Smooth muscle cell (in vitro differentiated cells): ENCODE measurements around the gene PLA2R1. TPM values are rescaled to one million over a fixed set of nuclear protein-coding genes. Genes with fewer than 3 reads are reported as not detected.

Experiments used
- DNase-seq: peaks from one replicate; lab custom pipeline; 2025; ENCODE audit not compliant: unreplicated experiment; lab: John Stamatoyannopoulos, UW
- H2AFZ ChIP-seq: fragments of 200-600 bp; sonication (generic); 2 replicates; pipeline ENCODE4 v1.6.0; 2016; ENCODE audit warnings: antibody characterized with exemption, low read depth, mild to moderate bottlenecking
- H3F3A ChIP-seq: fragments of 200-600 bp; sonication (generic); 2 replicates; pipeline ENCODE4 v1.6.0; 2017; ENCODE audit warnings: antibody characterized with exemption, low read depth
- H3K27ac ChIP-seq: fragments of 200-600 bp; sonication (generic); 2 replicates; pipeline ENCODE4 v1.5.1; 2016; ENCODE audit warnings: low read depth, mild to moderate bottlenecking
- H3K27me3 ChIP-seq: fragments of 200-600 bp; sonication (generic); 2 replicates; pipeline ENCODE4 v1.6.1; 2016; ENCODE audit warnings: low read depth, mild to moderate bottlenecking
- H3K36me3 ChIP-seq: fragments of 200-600 bp; sonication (generic); 2 replicates; pipeline ENCODE4 v1.5.1; 2016; ENCODE audit warnings: low read depth
- H3K4me1 ChIP-seq: fragments of 200-600 bp; sonication (generic); 2 replicates; pipeline ENCODE4 v1.5.1; 2016; ENCODE audit warnings: low read depth
- H3K4me2 ChIP-seq: fragments of 200-600 bp; sonication (generic); 2 replicates; pipeline ENCODE4 v1.6.0; 2016; ENCODE audit warnings: mild to moderate bottlenecking
- H3K4me3 ChIP-seq: fragments of 200-600 bp; sonication (generic); 2 replicates; pipeline ENCODE4 v1.5.1; 2016; ENCODE audit warnings: mild to moderate bottlenecking
- H3K79me2 ChIP-seq: fragments of 200-600 bp; sonication (generic); 2 replicates; pipeline ENCODE4 v1.6.0; 2016; ENCODE audit warnings: low read depth, mild to moderate bottlenecking
- H3K9ac ChIP-seq: fragments of 200-600 bp; sonication (generic); 2 replicates; pipeline ENCODE4 v1.6.0; 2016; ENCODE audit warnings: low read depth
- H3K9me3 ChIP-seq: fragments of 200-600 bp; sonication (generic); replicated peaks from 2 replicates; pipeline ENCODE4 v1.5.1; 2016; ENCODE audit warnings: low read depth
- H4K20me1 ChIP-seq: fragments of 200-600 bp; sonication (generic); 2 replicates; pipeline ENCODE4 v1.6.0; 2016; ENCODE audit warnings: low read depth
- WGBS: methylation state at CpG from one replicate; pipeline ENCODE4 v1.1.7; 2016; ENCODE audit warnings: low lambda C conversion rate; 5-methylcytosine and 5-hydroxymethylcytosine counted together
- polyA plus RNA-seq: library from polyadenylated mRNA; unstranded; fragments of >200 nt; fragmentation: Nextera tagmentation; extraction: Ambion mirVana; gene quantifications from 2 replicates; pipeline ENCODE4 v1.2.1, GENCODE V29; 2016
- total RNA-seq: library from RNA; depleted of rRNA; stranded (reverse); fragments of >200 nt; gene quantifications from 2 replicates; pipeline ENCODE4 v1.2.3, GENCODE V29; 2014
- TF ChIP-seq, protein P1 (sequence below): fragments of 200-600 bp; sonication (generic); IDR thresholded peaks from 2 replicates; pipeline ENCODE4 v1.5.1; 2017; ENCODE audit warnings: borderline replicate concordance, mild to moderate bottlenecking, antibody characterized with exemption; ENCODE audit not compliant: insufficient read depth, poor library complexity, severe bottlenecking

PLA2R1 gene
- total and polyA plus RNA-seq, 2 experiments from 2014 or later = 4.8 to 7.3 TPM

DNA sequence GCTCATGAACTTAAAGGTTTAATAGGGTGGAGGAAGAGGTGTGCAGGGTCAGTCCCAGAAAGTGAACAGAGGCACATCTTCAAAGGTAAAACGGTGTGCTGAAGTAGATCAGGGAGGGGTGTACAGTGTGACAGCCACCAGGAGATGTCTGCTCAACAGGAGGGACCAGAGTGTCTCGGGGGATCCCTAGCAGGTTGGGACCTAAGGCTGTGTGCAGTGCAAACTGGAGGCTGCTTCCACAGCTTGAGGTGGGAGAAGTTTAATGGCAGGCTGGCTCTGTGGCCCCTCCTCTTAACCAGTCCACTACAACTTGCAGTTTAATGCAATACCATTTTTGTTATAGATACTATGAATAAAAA is 33.2 kb downstream of the PLA2R1 start:
- H3K4me3 ChIP-seq = no peak overlapping the region
- 63% methylated on average over 2 of the region's 2 CpGs for WGBS
- no peaks in the 10 kb centered on the region for H3K9me3 ChIP-seq
- no peaks in the 10 kb centered on the region for H3K27me3 ChIP-seq
- no peak overlapping the region for H2AFZ ChIP-seq
- no peaks in the 10 kb centered on the region for H3K79me2 ChIP-seq
- no peaks in the 10 kb centered on the region for H3F3A ChIP-seq
- H3K27ac ChIP-seq = no peak overlapping the region
- DNase-seq = no peak
- H3K4me2 ChIP-seq = no peak overlapping the region
- H3K9ac ChIP-seq = no peak overlapping the region
- no peaks in the 10 kb centered on the region for H4K20me1 ChIP-seq
- H3K4me1 ChIP-seq = peaks cover 4% of the 10 kb centered on the region
- H3K36me3 ChIP-seq = no peaks in the 10 kb centered on the region
- TF ChIP-seq, protein P1, sequence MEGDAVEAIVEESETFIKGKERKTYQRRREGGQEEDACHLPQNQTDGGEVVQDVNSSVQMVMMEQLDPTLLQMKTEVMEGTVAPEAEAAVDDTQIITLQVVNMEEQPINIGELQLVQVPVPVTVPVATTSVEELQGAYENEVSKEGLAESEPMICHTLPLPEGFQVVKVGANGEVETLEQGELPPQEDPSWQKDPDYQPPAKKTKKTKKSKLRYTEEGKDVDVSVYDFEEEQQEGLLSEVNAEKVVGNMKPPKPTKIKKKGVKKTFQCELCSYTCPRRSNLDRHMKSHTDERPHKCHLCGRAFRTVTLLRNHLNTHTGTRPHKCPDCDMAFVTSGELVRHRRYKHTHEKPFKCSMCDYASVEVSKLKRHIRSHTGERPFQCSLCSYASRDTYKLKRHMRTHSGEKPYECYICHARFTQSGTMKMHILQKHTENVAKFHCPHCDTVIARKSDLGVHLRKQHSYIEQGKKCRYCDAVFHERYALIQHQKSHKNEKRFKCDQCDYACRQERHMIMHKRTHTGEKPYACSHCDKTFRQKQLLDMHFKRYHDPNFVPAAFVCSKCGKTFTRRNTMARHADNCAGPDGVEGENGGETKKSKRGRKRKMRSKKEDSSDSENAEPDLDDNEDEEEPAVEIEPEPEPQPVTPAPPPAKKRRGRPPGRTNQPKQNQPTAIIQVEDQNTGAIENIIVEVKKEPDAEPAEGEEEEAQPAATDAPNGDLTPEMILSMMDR = no peak

GRCh38 chr2:160028431-160029269 is 33.8 kb downstream of the PLA2R1 start:
- no peak overlapping the region for H3K9ac ChIP-seq
- TF ChIP-seq, protein P1 = no peak
- peaks cover 4% of the 10 kb centered on the region for H3K4me1 ChIP-seq
- H3K79me2 ChIP-seq = no peaks in the 10 kb centered on the region
- peak overlapping the region; percentile 23 for H3K4me2 ChIP-seq
- H3K4me3 ChIP-seq = no peak overlapping the region
- H3F3A ChIP-seq = no peaks in the 10 kb centered on the region
- H3K36me3 ChIP-seq = no peaks in the 10 kb centered on the region
- H3K27me3 ChIP-seq = no peaks in the 10 kb centered on the region
- no peaks in the 10 kb centered on the region for H4K20me1 ChIP-seq
- no peak for DNase-seq
- H3K9me3 ChIP-seq = no peaks in the 10 kb centered on the region
- H2AFZ ChIP-seq = no peak overlapping the region
- WGBS = 85% methylated on average over 10 of the region's 10 CpGs
- H3K27ac ChIP-seq = no peak overlapping the region

DNA sequence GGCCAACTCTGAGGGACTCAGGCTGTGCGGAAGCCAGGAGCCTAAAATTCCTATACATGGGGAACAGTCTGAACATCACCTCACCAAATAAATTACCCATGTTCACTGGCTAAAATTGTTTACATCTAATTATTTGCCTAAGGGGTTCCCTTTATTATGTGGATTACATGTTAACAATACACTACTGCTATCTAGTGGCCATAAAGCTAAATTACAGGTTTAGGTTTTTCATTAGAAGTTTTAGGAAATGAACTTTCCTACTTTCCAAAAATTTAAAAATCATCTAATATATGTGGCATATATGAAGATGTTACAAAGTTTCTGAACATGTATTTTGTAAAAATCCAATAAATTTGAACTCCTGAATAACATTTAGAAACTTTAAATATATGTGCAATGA is 40.3 kb downstream of the PLA2R1 start:
- DNase-seq = no peak
- H3F3A ChIP-seq = no peaks in the 10 kb centered on the region
- no peaks in the 10 kb centered on the region for H3K79me2 ChIP-seq
- H3K27ac ChIP-seq = no peak overlapping the region
- no peak overlapping the region for H3K9ac ChIP-seq
- 95% methylated on average over 1 of the region's 1 CpG for WGBS
- H3K4me3 ChIP-seq = no peak overlapping the region
- no peaks in the 10 kb centered on the region for H3K27me3 ChIP-seq
- no peak overlapping the region for H3K4me2 ChIP-seq
- no peaks in the 10 kb centered on the region for H4K20me1 ChIP-seq
- no peak overlapping the region for H2AFZ ChIP-seq
- peaks cover 8% of the 10 kb centered on the region for H3K9me3 ChIP-seq
- TF ChIP-seq, protein P1 = peak; percentile 24
- H3K36me3 ChIP-seq = peaks cover 6% of the 10 kb centered on the region
- no peaks in the 10 kb centered on the region for H3K4me1 ChIP-seq
